HepG2 (cell line): ENCODE data around the gene PRR14. TPM values are rescaled to one million over a fixed set of nuclear protein-coding genes. Genes with fewer than 3 reads are reported as not detected.

ENCODE experiments used
- CEBPB ChIP-seq: IDR thresholded peaks from 2 replicates; pipeline ENCODE4 v1.6.1; 2011; ENCODE audit warnings: low read depth, low read length, improper control_type of control experiment, borderline replicate concordance
- DMTF1 ChIP-seq: sonication (generic); formaldehyde crosslinking; IDR thresholded peaks from 2 replicates; pipeline ENCODE4 v1.4.0; 2020; ENCODE audit warnings: mild to moderate bottlenecking, missing genetic modification reagents
- FOXM1 ChIP-seq: sonication (generic); formaldehyde crosslinking; IDR thresholded peaks from 2 replicates; pipeline ENCODE4 v1.5.0; 2020; ENCODE audit warnings: missing genetic modification reagents
- HMG20B ChIP-seq: conservative IDR thresholded peaks from 2 replicates; pipeline ENCODE4 v1.6.1; 2016; ENCODE audit warnings: missing genetic modification reagents, missing compliant biosample characterization
- HNF4G ChIP-seq, 2 experiments: sonication (generic) in 1 of 2; formaldehyde crosslinking in 1 of 2; IDR thresholded peaks; 2 replicates each; pipeline versions ENCODE4 v1.4.0 to v1.6.1; 2011 to 2020; ENCODE audit warnings: borderline replicate concordance in 2 of 2, low read depth in 2 of 2, mild to moderate bottlenecking in 2 of 2, low read length in 1 of 2, missing genetic modification reagents in 1 of 2, moderate library complexity in 1 of 2
- JDP2 ChIP-seq: sonication (generic); formaldehyde crosslinking; IDR thresholded peaks from 2 replicates; pipeline ENCODE4 v1.8.1; 2022; ENCODE audit warnings: missing genetic modification reagents, borderline replicate concordance
- KDM6A ChIP-seq: IDR thresholded peaks from 2 replicates; pipeline ENCODE4 v1.6.1; 2016; ENCODE audit warnings: low read depth
- KLF12 ChIP-seq: sonication (generic); formaldehyde crosslinking; IDR thresholded peaks from 2 replicates; pipeline ENCODE4 v1.4.0; 2020; ENCODE audit warnings: missing genetic modification reagents, borderline replicate concordance
- MTF2 ChIP-seq: sonication (generic); formaldehyde crosslinking; IDR thresholded peaks from 2 replicates; pipeline ENCODE4 v1.5.0; 2020; ENCODE audit warnings: missing genetic modification reagents, borderline replicate concordance
- NFE2 ChIP-seq: sonication (generic); formaldehyde crosslinking; IDR thresholded peaks from 2 replicates; pipeline ENCODE4 v1.4.0; 2020; ENCODE audit warnings: missing genetic modification reagents
- NFIB ChIP-seq: sonication (generic); formaldehyde crosslinking; IDR thresholded peaks from 2 replicates; pipeline ENCODE4 v1.9.0; 2021; ENCODE audit warnings: missing genetic modification reagents, mild to moderate bottlenecking, borderline replicate concordance
- PTBP1 ChIP-seq: fragments of 200-400 bp; formaldehyde crosslinking; IDR thresholded peaks from 2 replicates; pipeline ENCODE4 v1.6.1; 2018; ENCODE audit warnings: low read length, low read depth; ENCODE audit not compliant: poor library complexity, severe bottlenecking
- RCOR2 ChIP-seq: IDR thresholded peaks from 2 replicates; pipeline ENCODE4 v1.6.1; 2016; ENCODE audit warnings: missing biosample characterization, missing genetic modification reagents
- SP1 ChIP-seq, 2 experiments: fragments of 450-650 bp in 1 of 2; sonication (generic) in 1 of 2; formaldehyde crosslinking in 1 of 2; IDR thresholded peaks; 2 replicates each; pipeline versions ENCODE4 v1.4.0 to v1.6.1; 2016 to 2020; ENCODE audit warnings: missing genetic modification reagents in 1 of 2
- ZNF30 ChIP-seq: sonication (generic); formaldehyde crosslinking; IDR thresholded peaks from 2 replicates; pipeline ENCODE4 v1.5.0; 2020; ENCODE audit warnings: mild to moderate bottlenecking, missing genetic modification reagents
- ZNF501 ChIP-seq: sonication (generic); formaldehyde crosslinking; IDR thresholded peaks from 2 replicates; pipeline ENCODE4 v1.5.1; 2020; ENCODE audit warnings: mild to moderate bottlenecking, moderate library complexity, missing genetic modification reagents
- polyA plus RNA-seq, 8 experiments: library from polyadenylated mRNA; depleted of rRNA in 3 of 8; stranded (reverse) in 7 of 8; unstranded in 1 of 8; fragments of >200 nt; fragmentation: Illumina TruSeq in 4 of 8; extraction: Trizol in 4 of 8; gene quantifications; 2 replicates each; pipeline versions ENCODE4 v1.2.1 to v1.2.3, GENCODE V29; 2011 to 2016; ENCODE audit warnings: low read depth in 4 of 8, missing spikeins in 1 of 8, mixed read lengths in 1 of 8; ENCODE audit not compliant: insufficient read depth in 1 of 8
- total RNA-seq, 5 experiments: library from RNA; depleted of rRNA; stranded (reverse); fragments of >200 nt; fragmentation: Illumina TruSeq; extraction: Trizol; gene quantifications; 2 replicates each; pipeline ENCODE4 v1.2.3, GENCODE V29; 2016; ENCODE audit warnings: low read depth in 1 of 5
- TF ChIP-seq, protein P1 (sequence below): sonication (generic); formaldehyde crosslinking; IDR thresholded peaks from 2 replicates; pipeline ENCODE4 v1.5.0; 2020; ENCODE audit warnings: mild to moderate bottlenecking, missing genetic modification reagents
- TF ChIP-seq, protein P2 (sequence below): sonication (generic); formaldehyde crosslinking; IDR thresholded peaks from 2 replicates; pipeline ENCODE4 v1.4.0; 2020; ENCODE audit warnings: missing genetic modification reagents
- TF ChIP-seq, protein P3 (sequence below): sonication (generic); formaldehyde crosslinking; IDR thresholded peaks from 2 replicates; pipeline ENCODE4 v1.5.1; 2020; ENCODE audit warnings: mild to moderate bottlenecking, missing genetic modification reagents

Gene PRR14
- total and polyA plus RNA-seq, 2 of the 13 experiments (the other 11 are each of a cell fraction or from before 2014, with no cell fraction given) = 8.4 to 11.0 TPM

- TF ChIP-seq, protein P1, sequence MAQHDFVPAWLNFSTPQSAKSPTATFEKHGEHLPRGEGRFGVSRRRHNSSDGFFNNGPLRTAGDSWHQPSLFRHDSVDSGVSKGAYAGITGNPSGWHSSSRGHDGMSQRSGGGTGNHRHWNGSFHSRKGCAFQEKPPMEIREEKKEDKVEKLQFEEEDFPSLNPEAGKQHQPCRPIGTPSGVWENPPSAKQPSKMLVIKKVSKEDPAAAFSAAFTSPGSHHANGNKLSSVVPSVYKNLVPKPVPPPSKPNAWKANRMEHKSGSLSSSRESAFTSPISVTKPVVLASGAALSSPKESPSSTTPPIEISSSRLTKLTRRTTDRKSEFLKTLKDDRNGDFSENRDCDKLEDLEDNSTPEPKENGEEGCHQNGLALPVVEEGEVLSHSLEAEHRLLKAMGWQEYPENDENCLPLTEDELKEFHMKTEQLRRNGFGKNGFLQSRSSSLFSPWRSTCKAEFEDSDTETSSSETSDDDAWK (CRISPR knock-in tag) = no peak
- no peak for TF ChIP-seq FOXM1
- no peak for TF ChIP-seq PTBP1
- TF ChIP-seq NFIB = no peak
- no peak for TF ChIP-seq NFE2 (CRISPR knock-in tag)
- TF ChIP-seq KLF12 = no peak
- no peak for TF ChIP-seq HMG20B
- TF ChIP-seq RCOR2 (CRISPR knock-in tag) = no peak
- no peak for TF ChIP-seq JDP2
- no peak for TF ChIP-seq KDM6A (CRISPR knock-in tag)
- no peak for TF ChIP-seq SP1 (IDR thresholded peaks at IDR 0.05)
- TF ChIP-seq SP1 (CRISPR knock-in tag; IDR thresholded peaks at IDR 0.05) = no peak
- TF ChIP-seq, protein P2, sequence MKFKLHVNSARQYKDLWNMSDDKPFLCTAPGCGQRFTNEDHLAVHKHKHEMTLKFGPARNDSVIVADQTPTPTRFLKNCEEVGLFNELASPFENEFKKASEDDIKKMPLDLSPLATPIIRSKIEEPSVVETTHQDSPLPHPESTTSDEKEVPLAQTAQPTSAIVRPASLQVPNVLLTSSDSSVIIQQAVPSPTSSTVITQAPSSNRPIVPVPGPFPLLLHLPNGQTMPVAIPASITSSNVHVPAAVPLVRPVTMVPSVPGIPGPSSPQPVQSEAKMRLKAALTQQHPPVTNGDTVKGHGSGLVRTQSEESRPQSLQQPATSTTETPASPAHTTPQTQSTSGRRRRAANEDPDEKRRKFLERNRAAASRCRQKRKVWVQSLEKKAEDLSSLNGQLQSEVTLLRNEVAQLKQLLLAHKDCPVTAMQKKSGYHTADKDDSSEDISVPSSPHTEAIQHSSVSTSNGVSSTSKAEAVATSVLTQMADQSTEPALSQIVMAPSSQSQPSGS = no peak
- TF ChIP-seq HNF4G (IDR thresholded peaks at IDR 0.05; ENCODE audit: borderline replicate concordance, low read depth, low read length) = no peak
- 0 out of 2 replicates have a peak, but pooled peaks have one; percentile 14 for TF ChIP-seq HNF4G (CRISPR knock-in tag; IDR thresholded peaks at IDR 0.05; ENCODE audit: borderline replicate concordance, low read depth)
- TF ChIP-seq ZNF30 = no peak
- no peak for TF ChIP-seq CEBPB
- TF ChIP-seq, protein P3, sequence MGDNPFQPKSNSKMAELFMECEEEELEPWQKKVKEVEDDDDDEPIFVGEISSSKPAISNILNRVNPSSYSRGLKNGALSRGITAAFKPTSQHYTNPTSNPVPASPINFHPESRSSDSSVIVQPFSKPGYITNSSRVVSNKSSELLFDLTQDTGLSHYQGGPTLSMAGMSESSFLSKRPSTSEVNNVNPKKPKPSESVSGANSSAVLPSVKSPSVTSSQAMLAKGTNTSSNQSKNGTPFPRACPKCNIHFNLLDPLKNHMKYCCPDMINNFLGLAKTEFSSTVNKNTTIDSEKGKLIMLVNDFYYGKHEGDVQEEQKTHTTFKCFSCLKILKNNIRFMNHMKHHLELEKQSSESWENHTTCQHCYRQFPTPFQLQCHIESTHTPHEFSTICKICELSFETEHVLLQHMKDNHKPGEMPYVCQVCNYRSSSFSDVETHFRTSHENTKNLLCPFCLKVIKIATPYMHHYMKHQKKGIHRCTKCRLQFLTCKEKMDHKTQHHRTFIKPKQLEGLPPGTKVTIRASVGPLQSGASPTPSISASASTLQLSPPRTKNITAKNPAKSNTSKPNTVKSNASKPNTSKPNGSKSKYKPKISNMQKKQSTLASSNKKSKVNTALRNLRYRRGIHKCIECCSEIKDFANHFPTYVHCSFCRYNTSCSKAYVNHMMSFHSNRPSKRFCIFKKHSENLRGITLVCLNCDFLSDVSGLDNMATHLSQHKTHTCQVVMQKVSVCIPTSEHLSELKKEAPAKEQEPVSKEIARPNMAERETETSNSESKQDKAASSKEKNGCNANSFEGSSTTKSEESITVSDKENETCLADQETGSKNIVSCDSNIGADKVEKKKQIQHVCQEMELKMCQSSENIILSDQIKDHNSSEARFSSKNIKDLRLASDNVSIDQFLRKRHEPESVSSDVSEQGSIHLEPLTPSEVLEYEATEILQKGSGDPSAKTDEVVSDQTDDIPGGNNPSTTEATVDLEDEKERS = no peak
- TF ChIP-seq ZNF501 (CRISPR knock-in tag) = no peak
- peak; percentile 59; the same call in 1 of the 2 replicates for TF ChIP-seq MTF2 (CRISPR knock-in tag)
- TF ChIP-seq DMTF1 (CRISPR knock-in tag) = no peak
These were observed 41.5 kb upstream of the PRR14 start (continued) for GRCh38 chr16:30609002-30609925.
